HAP-1 (cell line): Measurements from ENCODE around the gene VPS4A.
A peak's percentile ranks its signal among the peaks of the same experiment; 100 is the strongest.

Experiments
- DNase-seq, 2 experiments: peaks; one replicate each; pipeline ENCODE4 v3.0.0-alpha.2; 2016 to 2020; ENCODE audit warnings: low spot score in 2 of 2
- H3K27me3 ChIP-seq: fragments of 250-450 bp; sonication (Bioruptor Pico); 2 replicates; pipeline ENCODE4 v1.5.1; 2020; ENCODE audit warnings: low read depth, mild to moderate bottlenecking, moderate library complexity
- H3K36me3 ChIP-seq: fragments of 250-450 bp; sonication (Bioruptor Pico); replicated peaks from 2 replicates; pipeline ENCODE4 v1.5.1; 2020; ENCODE audit warnings: mild to moderate bottlenecking
- H3K4me1 ChIP-seq: fragments of 250-450 bp; sonication (Bioruptor Pico); 2 replicates; pipeline ENCODE4 v1.5.1; 2020; ENCODE audit warnings: mild to moderate bottlenecking
- H3K4me3 ChIP-seq: fragments of 250-450 bp; sonication (Bioruptor Pico); 2 replicates; pipeline ENCODE4 v1.5.1; 2020; ENCODE audit warnings: mild to moderate bottlenecking, moderate library complexity
- H3K9me3 ChIP-seq: fragments of 250-450 bp; sonication (Bioruptor Pico); 2 replicates; pipeline ENCODE4 v1.5.1; 2020; ENCODE audit warnings: mild to moderate bottlenecking, moderate library complexity
- in situ Hi-C: fragments of 300-500 bp; cut with MboI; formaldehyde crosslinking; loops from 3 replicates; pipeline ENCODE4 v1.14.3; 2020; ENCODE audit warnings: low sequenced_read_pairs, inconsistent platforms, mixed read lengths

The VPS4A gene

DNA sequence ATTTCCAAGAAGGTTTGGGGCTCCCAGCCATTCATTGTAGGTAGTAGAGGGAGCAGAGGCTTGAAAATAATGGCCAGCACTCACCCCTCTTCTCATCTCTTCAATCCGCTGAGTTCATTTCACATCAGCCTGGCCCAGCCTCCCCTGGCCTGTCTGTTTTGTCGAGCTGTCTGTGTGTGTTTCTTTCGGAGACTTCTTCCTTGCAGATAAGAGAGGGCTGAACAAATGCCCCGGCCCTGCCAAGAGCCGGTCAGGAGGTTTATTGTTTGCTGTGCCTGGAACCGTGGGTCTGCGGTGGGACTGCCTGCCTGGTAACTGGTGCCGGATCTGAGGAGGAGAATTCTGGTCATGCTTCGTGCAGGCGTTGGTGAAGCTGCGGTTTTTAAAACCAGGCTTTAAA lies 3.4 kb downstream of the VPS4A start:
- Histone ChIP-seq H3K36me3 (peaks cover 61% of the 10 kb centered on the region), H3K4me1 (peaks cover 3% of the 10 kb centered on the region), H3K27me3 (no peaks in the 10 kb centered on the region), H3K4me3 (no peak overlapping the region), H3K9me3 (no peaks in the 10 kb centered on the region)
- in situ Hi-C loops, result no loop called here
- DNase-seq, result no peak

DNA sequence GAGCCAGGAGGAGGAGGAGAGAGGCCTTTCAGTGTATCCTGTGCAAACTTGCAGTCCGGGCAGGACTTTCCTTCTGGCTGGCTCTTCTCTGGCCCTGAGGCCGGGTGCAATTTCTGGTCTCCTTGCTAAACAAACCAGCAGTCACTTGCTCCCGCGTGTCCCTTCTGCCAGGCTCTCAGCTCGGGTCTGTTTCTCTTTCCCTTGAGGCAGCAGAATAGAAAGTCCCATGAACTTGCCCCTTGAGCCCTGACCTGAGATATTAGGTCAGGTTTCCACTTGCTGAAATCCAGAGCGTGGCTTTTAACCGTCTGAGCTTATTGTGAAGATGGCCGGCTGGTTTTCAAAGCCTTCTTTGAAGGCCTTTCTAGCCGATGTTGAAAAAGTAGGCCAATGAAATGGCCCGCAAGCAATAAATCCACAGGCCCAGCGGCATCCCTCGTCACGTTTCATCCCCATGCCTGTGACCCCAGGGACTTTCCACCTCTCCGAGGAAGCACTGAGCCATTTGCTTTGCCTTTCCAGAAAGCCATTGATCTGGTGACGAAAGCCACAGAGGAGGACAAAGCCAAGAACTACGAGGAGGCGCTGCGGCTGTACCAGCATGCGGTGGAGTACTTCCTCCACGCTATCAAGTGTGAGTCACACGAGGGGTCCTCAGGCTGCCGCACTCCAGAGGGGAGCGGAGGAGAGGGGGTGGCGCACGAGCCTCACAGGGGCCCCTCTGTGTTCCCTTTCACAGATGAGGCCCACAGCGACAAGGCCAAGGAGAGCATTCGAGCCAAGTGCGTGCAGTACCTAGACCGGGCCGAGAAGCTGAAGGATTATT lies 4.5 kb downstream of the VPS4A start:
- H3K4me3 ChIP-seq, result no peak overlapping the region
- no peaks in the 10 kb centered on the region for H3K27me3 ChIP-seq
- no peak for DNase-seq
- H3K4me1 ChIP-seq, result peaks cover under 1% of the 10 kb centered on the region
- H3K9me3 ChIP-seq, result no peaks in the 10 kb centered on the region
- in situ Hi-C loops, result no loop called here
- peaks cover 73% of the 10 kb centered on the region for H3K36me3 ChIP-seq

DNA sequence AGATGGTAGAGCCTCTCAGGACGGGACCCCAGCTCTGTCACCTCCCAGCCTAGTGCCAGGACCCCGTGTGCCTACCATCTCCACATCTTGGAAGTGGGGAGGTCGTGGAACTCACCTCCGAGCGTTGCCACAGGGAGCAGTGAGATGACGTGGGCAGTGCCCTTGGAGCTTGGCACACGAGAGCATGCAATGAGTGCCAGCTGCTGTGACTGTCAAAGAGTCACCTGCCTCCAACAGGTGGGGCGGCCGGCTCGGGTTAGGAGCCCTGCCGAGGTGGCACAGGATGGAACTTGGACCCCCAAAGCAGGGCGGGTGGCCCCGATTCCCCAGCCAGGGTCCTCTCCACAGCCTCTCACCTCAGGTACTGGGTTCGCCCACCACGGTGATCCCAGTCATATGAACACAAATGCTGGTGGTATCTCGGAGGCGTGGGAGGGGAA lies 5.5 kb downstream of the VPS4A start:
- H3K9me3 ChIP-seq, result no peaks in the 10 kb centered on the region
- DNase-seq, result no peak
- H3K36me3 ChIP-seq, result peaks cover 77% of the 10 kb centered on the region
- in situ Hi-C loops, result no loop called here
- H3K27me3 ChIP-seq, result no peaks in the 10 kb centered on the region
- no peaks in the 10 kb centered on the region; the same call in 1 of the 2 replicates for H3K4me1 ChIP-seq
- H3K4me3 ChIP-seq, result no peak overlapping the region

DNA sequence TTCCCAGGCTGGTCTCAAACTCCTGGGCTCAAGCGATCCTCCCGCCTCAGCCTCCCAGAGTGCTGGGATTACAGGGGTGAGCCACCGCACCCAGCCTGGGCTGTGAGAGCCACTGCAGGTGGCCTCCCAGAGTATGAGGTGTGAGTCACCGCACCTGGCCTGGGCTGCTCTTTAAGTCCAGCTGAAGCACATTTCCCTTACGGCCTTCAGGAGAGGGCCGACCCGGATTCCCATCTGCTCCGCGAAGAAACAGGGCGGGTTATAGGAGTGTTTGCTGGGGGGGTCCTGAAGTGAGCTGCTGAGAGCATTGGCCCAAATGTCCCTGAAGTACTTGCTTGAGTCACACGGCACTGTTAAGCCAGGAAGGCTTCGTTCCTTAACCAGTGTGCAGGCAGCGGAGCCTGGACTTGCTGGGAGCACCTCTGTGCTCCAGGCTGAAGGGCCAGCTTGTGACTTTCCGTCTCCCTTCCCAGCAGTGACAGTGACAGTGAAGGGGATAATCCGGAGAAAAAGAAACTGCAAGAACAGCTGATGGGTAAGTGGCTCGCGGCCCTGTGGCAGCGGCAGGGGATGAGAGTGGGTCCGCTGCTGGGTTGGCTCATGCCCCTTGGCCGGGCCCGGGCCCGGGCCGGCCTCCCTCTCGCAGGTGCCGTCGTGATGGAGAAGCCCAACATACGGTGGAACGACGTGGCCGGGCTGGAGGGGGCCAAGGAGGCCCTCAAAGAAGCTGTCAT lies 7.2 kb downstream of the VPS4A start:
- Histone ChIP-seq H3K36me3 (peaks cover 90% of the 10 kb centered on the region), H3K9me3 (no peaks in the 10 kb centered on the region), H3K4me3 (no peak overlapping the region), H3K4me1 (no peaks in the 10 kb centered on the region), H3K27me3 (no peaks in the 10 kb centered on the region)
- in situ Hi-C loops, result no loop called here
- DNase-seq, result no peak

DNA sequence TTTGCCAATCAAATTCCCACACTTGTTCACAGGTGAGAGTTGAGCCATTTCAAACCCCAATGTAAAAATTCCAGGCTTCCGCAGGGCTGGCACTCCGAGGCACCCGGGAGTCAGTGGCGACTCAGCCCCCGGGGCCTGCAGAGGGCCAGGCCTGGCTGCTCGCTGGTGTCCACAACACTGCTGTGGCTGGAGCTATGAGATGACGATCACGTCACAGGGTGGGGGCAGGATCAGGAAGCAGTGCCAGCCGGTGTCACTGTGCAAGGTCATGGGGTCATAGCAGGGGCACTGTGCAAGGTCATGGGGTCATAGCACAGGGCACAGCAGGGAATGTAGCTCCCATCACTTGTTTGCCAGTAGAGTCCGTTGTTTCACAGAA lies 7.8 kb downstream of the VPS4A start:
- in situ Hi-C loops, result no loop called here
- no peaks in the 10 kb centered on the region for H3K27me3 ChIP-seq
- no peak overlapping the region for H3K4me3 ChIP-seq
- H3K36me3 ChIP-seq, result peaks cover 93% of the 10 kb centered on the region
- no peaks in the 10 kb centered on the region for H3K4me1 ChIP-seq
- DNase-seq, result no peak
- no peaks in the 10 kb centered on the region for H3K9me3 ChIP-seq

DNA sequence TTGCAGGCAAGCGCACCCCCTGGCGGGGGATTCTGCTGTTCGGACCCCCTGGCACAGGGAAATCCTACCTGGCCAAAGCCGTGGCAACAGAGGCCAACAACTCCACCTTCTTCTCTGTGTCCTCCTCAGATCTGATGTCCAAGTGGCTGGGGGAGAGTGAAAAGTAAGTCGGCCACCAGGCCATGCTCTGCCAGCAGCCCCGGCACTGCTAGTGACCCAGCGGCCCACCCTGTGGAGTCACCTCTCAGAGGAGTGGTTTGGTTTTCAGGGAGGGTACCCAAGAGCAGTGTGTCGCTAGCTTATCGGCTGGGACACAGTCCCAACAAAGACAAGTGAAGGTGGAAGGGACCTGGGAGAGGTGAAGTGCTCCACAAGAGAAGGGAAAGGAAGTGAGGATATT lies 8.2 kb downstream of the VPS4A start:
- Histone ChIP-seq H3K36me3 (peaks cover 94% of the 10 kb centered on the region), H3K9me3 (no peaks in the 10 kb centered on the region), H3K4me1 (no peaks in the 10 kb centered on the region), H3K4me3 (no peak overlapping the region), H3K27me3 (no peaks in the 10 kb centered on the region)
- DNase-seq, result no peak
- in situ Hi-C loops, result no loop called here

DNA sequence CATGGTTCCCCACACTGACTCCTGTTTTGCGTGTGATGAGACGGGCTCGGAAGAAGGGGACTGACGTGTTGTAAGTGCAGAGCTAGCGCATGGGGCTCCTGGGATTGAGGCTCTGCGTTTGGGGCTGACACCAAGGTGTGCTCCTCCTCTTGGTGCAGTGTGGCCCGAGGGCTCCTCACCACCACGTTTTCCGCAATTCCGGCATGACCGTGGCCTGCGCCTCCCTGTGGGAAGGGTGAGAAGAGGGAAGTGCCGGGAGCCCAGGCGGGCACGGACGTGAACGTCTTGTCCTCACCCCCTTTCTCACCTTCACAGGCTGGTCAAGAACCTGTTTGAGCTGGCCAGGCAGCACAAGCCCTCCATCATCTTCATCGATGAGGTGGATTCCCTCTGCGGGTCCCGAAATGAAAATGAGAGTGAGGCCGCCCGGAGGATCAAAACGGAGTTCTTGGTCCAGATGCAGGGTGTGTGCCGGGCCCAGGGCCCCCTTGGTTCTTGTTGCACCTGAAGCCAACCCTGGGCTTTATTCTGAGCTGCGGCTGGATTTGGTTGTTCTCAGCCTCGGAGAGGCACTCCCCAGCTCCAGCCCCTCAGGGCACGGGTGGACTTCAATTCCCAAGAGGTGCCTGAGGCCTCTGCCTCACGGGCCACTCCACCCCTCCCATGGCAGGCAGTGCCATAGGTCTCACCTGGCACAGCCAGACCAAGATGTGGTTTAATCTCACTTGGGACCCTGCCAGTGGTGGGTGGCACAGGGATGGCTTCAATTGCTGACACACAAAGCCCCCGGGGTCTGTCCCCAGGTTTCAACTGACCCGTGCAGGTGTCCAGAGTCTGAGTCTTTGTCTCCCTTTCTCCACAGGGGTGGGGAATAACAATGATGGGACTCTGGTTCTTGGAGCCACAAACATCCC lies 8.9 kb downstream of the VPS4A start:
- Histone ChIP-seq H3K27me3 (no peaks in the 10 kb centered on the region), H3K9me3 (no peaks in the 10 kb centered on the region), H3K4me3 (no peak overlapping the region), H3K4me1 (no peaks in the 10 kb centered on the region), H3K36me3 (peaks cover 94% of the 10 kb centered on the region)
- in situ Hi-C loops, result no loop called here
- DNase-seq, result no peak

DNA sequence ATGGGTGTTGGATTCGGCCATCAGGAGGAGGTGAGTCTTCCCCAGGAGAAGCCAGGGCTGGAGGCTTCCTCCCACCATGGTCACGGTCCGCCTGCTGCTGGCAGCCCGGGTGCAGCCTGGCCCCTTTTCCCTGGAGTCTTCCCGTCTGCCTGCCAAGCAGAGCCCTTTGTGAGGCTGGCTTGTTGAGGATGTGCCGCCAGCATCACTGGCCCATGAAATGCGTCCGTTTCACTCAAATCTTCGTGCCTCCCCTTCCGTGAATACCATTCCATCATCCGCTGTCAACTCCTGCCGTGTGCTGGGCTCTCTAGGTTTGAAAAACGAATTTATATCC lies 9.6 kb downstream of the VPS4A start:
- no peak for DNase-seq
- peaks cover 92% of the 10 kb centered on the region for H3K36me3 ChIP-seq
- in situ Hi-C loops, result no loop called here

DNA sequence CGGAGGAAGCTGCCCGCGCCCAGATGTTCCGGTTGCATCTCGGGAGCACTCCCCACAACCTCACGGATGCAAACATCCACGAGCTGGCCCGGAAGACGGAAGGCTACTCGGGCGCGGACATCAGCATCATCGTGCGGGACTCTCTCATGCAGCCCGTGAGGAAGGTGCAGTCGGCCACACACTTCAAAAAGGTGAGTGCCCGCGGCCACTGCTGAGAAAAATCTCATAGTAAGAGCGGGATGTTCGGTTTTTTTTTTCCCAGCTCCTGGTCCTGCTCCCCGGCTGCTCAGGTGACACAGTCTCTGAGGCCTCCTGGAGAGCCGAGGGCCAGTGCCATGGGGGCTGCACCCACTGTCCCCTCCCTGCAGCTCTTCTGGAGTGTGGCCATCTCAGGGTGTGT lies 9.9 kb downstream of the VPS4A start:
- Histone ChIP-seq H3K4me3 (no peak overlapping the region), H3K27me3 (no peaks in the 10 kb centered on the region), H3K4me1 (peaks cover 3% of the 10 kb centered on the region; the same call in 1 of the 2 replicates), H3K9me3 (no peaks in the 10 kb centered on the region), H3K36me3 (peaks cover 92% of the 10 kb centered on the region)
- in situ Hi-C loops, result no loop called here
- DNase-seq, result no peak

More for the DNA sequence above, 9.6 kb downstream of the VPS4A start:
- Histone ChIP-seq H3K9me3 (no peaks in the 10 kb centered on the region), H3K27me3 (no peaks in the 10 kb centered on the region), H3K4me1 (no peaks in the 10 kb centered on the region), H3K4me3 (no peak overlapping the region)

DNA sequence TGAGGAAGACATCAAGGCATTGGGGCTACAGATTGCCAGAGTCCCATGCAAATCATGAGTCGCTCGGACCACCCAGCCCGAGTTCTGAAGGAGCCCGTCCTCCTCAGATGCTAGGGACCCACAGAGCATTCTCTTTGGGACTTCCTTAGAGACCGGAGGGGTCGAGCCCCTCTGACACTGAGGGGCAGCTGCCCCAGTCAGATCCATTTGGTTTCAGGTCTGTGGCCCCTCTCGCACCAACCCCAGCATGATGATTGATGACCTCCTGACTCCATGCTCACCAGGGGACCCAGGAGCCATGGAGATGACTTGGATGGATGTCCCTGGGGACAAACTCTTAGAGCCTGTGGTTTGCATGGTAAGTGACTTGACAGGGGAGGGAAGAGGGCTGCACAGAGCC lies 11.2 kb downstream of the VPS4A start:
- H3K27me3 ChIP-seq, result no peaks in the 10 kb centered on the region
- peaks cover 90% of the 10 kb centered on the region for H3K36me3 ChIP-seq
- no peaks in the 10 kb centered on the region for H3K9me3 ChIP-seq
- peaks cover 4% of the 10 kb centered on the region; the same call in 1 of the 2 replicates for H3K4me1 ChIP-seq
- in situ Hi-C loops, result no loop called here
- H3K4me3 ChIP-seq, result no peak overlapping the region
- DNase-seq, result no peak

DNA sequence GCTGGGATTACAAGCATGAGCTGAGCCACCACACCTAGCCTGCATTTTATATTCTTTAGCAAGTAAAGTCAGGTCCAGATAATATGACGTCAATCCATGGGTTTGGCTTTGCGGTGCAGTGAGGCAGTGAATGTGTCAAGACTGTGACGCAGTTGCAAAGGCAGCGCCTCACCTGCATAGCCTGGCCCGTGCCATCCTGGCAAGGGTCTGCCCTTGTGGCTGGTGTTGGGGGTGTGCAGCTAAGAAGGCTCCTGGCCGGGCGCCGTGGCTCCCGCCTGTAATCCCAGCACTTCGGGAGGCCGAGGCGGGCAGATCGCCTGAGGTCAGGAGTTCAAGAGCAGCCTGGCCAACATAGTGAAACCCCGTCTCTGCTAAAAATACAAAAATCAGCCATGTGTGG lies 12.3 kb downstream of the VPS4A start:
- no peak for DNase-seq
- Histone ChIP-seq H3K36me3 (peaks cover 91% of the 10 kb centered on the region), H3K4me3 (no peak overlapping the region), H3K4me1 (peaks cover 7% of the 10 kb centered on the region), H3K9me3 (no peaks in the 10 kb centered on the region), H3K27me3 (no peaks in the 10 kb centered on the region)
- in situ Hi-C loops, result no loop called here

DNA sequence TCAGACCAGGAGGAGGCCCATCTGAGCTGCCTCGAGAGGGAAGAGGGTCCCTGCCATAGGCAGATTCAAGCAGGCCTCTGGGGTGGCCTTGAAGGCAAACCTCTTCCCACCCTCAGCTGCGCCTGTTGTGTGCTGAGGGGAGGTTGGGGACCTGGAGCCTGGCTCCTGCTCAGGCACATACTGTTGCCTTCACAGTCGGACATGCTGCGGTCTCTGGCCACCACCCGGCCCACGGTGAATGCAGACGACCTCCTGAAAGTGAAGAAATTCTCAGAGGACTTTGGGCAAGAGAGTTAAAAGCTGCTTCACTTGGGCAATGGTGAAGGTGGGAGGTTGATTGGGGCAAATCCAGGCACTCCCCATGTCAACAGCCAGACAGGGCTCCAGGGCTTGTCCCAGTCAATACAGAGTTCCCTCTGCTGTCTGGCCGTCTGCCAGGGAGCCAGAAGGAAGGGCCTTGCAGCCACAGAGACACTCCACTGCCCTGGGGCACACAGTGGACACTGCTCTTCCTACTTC lies 12.9 kb downstream of the VPS4A start:
- Histone ChIP-seq H3K4me1 (peaks cover 14% of the 10 kb centered on the region), H3K4me3 (no peak overlapping the region), H3K9me3 (no peaks in the 10 kb centered on the region), H3K27me3 (no peaks in the 10 kb centered on the region), H3K36me3 (peaks cover 91% of the 10 kb centered on the region)
- in situ Hi-C loops, result no loop called here
- peak in 1 of 2 experiments; percentile 41 for DNase-seq

DNA sequence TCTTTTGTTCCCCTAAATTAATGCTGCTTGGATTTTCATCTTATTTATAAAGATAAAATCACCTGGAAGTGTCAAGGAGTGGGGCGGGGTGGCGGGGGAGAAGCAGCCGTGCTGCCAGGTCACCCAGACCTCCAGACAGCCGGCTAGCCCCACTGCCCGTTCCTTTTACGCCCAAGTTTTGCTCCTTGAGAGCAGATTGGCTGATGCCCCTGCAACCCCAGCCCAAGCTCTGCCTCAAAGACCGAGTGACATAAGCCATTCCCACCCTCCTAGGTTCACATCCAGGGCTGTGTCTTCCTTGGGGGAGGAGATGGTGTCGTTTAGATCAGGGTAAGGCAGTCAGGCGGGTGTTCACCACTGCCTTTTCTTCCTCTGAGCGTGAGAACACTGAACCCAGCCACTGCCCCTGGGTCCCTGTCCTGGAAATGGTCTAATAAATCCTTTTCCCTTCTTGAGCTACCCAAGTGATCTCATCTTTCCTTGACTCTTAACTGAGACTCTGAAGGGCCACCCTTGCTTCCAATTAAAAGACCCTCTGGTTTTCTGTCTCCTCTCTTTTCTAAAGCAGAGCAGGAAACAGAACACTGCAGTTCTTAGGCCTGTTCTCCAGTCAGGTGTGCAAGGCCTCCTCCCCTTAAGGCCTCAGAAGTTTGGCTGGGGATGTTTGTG lies 13.6 kb downstream of the VPS4A start:
- no peaks in the 10 kb centered on the region for H3K9me3 ChIP-seq
- no peak overlapping the region for H3K4me3 ChIP-seq
- in situ Hi-C loops, result no loop called here
- peaks cover 88% of the 10 kb centered on the region for H3K36me3 ChIP-seq
- H3K4me1 ChIP-seq, result peaks cover 15% of the 10 kb centered on the region
- H3K27me3 ChIP-seq, result no peaks in the 10 kb centered on the region
- DNase-seq, result no peak
